ENCODE data around the gene SGCD.

SGCD gene

GRCh38 chr5:156400231-156400986, 73.4 kb downstream of the SGCD start:
- H3K4me3 ChIP-seq (ENCODE audit: low read depth, low read length): no peak overlapping the region

GRCh38 chr5:156401804-156402203, 74.8 kb downstream of the SGCD start:
- H3K4me3 ChIP-seq (ENCODE audit: low read depth, low read length): no peak overlapping the region

GRCh38 chr5:156402387-156402921, 75.5 kb downstream of the SGCD start:
- no peak overlapping the region for H3K4me3 ChIP-seq (ENCODE audit: low read depth, low read length)

- no peak overlapping the region for H3K4me3 ChIP-seq (ENCODE audit: low read depth, low read length)
Observed at GRCh38 chr5:156405988-156406387, 79.0 kb downstream of the SGCD start.

GRCh38 chr5:156407251-156407650, 80.3 kb downstream of the SGCD start:
- H3K4me3 ChIP-seq (ENCODE audit: low read depth, low read length): no peak overlapping the region

GRCh38 chr5:156409834-156410233, 82.9 kb downstream of the SGCD start:
- no peak overlapping the region for H3K4me3 ChIP-seq (ENCODE audit: low read depth, low read length)

- no peak overlapping the region for H3K4me3 ChIP-seq (ENCODE audit: low read depth, low read length)
Observed at GRCh38 chr5:156411185-156411613, 84.2 kb downstream of the SGCD start.

GRCh38 chr5:156411957-156412356, 85.0 kb downstream of the SGCD start:
- no peak overlapping the region for H3K4me3 ChIP-seq (ENCODE audit: low read depth, low read length)

GRCh38 chr5:156414391-156414790, 87.4 kb downstream of the SGCD start:
- H3K4me3 ChIP-seq (ENCODE audit: low read depth, low read length): no peak overlapping the region

GRCh38 chr5:156419661-156420060, 92.7 kb downstream of the SGCD start:
- H3K4me3 ChIP-seq (ENCODE audit: low read depth, low read length): no peak overlapping the region

GRCh38 chr5:156420665-156421064, 93.7 kb downstream of the SGCD start:
- H3K4me3 ChIP-seq (ENCODE audit: low read depth, low read length): no peak overlapping the region

- no peak overlapping the region for H3K4me3 ChIP-seq (ENCODE audit: low read depth, low read length)
Observed at GRCh38 chr5:156421798-156422197, 94.8 kb downstream of the SGCD start.

GRCh38 chr5:156423597-156423996, 96.6 kb downstream of the SGCD start:
- H3K4me3 ChIP-seq (ENCODE audit: low read depth, low read length): no peak overlapping the region

- no peak overlapping the region for H3K4me3 ChIP-seq (ENCODE audit: low read depth, low read length)
Observed at GRCh38 chr5:156427315-156427714, 100.4 kb downstream of the SGCD start.

GRCh38 chr5:156431956-156432829, 105.2 kb downstream of the SGCD start:
- no peak overlapping the region for H3K4me3 ChIP-seq (ENCODE audit: low read depth, low read length)

GRCh38 chr5:156432830-156433105, 105.8 kb downstream of the SGCD start:
- no peak overlapping the region for H3K4me3 ChIP-seq (ENCODE audit: low read depth, low read length)

- H3K4me3 ChIP-seq (ENCODE audit: low read depth, low read length): no peak overlapping the region
Observed at GRCh38 chr5:156434471-156434870, 107.5 kb downstream of the SGCD start.

- H3K4me3 ChIP-seq (ENCODE audit: low read depth, low read length): no peak overlapping the region
Observed at GRCh38 chr5:156435101-156435500, 108.1 kb downstream of the SGCD start.

GRCh38 chr5:156438076-156438475, 111.1 kb downstream of the SGCD start:
- no peak overlapping the region for H3K4me3 ChIP-seq (ENCODE audit: low read depth, low read length)

GRCh38 chr5:156444753-156445291, 117.9 kb downstream of the SGCD start:
- no peak overlapping the region for H3K4me3 ChIP-seq (ENCODE audit: low read depth, low read length)

GRCh38 chr5:156446526-156446925, 119.6 kb downstream of the SGCD start:
- H3K4me3 ChIP-seq (ENCODE audit: low read depth, low read length): no peak overlapping the region

GRCh38 chr5:156450778-156451177, 123.8 kb downstream of the SGCD start:
- no peak overlapping the region for H3K4me3 ChIP-seq (ENCODE audit: low read depth, low read length)
